ENCODE measurements around the gene CYP1A2.

Gene CYP1A2

DNA sequence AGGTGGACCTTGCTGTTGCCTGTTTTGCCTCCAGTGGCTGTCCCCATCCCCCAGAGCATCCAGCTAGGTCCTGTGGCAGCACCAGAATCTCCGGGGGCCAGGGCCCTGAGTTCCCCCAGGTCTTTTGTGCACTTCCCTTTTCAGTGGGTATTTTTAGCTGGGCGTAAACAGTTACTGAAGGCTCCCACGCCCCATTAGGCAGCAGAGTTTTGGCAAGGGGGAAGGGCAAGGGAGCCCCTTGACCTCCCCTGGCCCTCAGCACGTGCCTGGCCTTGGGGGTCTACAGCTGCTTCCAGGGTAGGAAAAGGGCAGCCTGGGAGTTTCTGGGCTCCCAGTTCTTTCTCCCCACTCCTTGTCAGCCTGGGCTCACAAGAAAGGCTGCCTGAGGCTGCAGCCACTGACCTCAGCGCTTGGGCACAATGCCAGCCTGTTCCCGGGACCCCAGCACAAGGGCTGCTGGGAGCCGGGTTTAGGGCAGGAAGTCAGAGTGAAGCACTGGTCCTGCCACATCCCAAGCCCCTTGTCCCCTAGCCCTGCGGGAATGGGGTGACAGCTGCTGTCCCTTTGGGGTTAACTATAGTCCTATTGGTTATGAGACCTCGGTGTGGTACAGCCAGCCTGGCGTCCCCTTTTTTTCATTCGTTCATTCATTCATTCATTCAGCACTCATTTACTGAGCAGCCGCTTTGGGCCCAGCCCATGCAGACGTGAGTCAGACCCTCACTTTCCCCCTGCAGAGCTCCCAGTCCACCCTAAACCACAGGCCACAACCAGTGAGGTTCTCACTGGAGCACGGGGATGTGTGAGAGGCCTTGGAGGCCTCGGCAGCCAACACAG is 41.7 kb downstream of the CYP1A2 start:
- peak; percentile 39 for DNase-seq

DNA sequence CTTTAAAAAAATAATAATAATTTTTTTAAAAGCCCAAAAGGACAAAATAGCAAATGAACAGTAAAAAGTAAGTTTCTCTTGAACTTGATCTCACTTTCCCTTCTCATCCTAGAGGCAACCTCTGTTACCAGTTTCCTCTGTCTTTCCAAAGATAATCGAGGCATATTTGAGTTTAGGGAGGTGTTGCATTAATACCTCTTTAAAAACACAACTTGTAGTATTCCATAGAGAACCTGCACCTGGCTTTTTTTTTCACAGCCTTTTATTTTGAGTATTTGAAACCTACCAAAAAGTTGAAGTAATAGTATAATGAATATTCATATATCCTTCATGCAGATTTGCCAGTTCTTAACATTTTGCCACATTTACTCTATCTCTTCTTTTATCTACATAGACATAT is 42.4 kb downstream of the CYP1A2 start:
- DNase-seq = no peak

- no peak for DNase-seq
These were observed 43.0 kb downstream of the CYP1A2 start for GRCh38 chr15:74791667-74792066.

GRCh38 chr15:74792227-74793016 is 43.8 kb downstream of the CYP1A2 start:
- no peak for DNase-seq

- DNase-seq = no peak
These were observed 44.7 kb downstream of the CYP1A2 start for GRCh38 chr15:74793135-74794028.

DNA sequence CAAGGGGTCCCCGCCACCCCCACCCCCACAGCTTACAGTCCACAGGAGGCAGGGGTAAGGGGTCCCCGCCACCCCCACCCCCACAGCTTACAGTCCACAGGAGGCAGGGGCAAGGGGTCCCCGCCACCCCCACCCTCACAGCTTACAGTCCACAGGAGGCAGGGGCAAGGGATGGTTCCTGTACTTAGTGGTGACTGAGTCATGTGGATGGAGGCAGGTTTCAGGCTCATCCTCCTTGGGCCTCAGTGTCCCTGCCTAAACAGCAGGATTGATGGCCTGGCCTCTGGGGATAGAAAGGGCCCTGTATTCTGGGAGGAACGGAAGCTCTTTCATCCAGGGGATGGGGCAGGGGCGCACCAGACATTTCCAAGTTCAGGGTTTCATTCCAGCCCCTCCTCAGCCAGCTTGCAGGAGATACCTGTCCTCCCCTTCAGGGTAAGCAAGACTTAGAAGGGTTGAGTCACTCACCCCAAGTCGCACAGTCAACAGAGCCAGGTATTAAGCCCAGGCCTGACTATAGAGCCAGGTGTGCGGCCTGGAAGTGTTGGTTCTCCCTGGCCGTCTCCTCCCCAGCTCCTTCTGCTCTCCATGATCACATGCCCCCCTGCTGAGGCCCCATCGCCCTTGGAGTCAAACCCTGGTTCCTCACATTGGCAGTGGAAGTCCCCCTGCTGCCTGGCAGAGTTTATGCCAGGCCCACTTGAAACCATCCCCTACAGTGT is 45.8 kb downstream of the CYP1A2 start:
- no peak for DNase-seq

GRCh38 chr15:74794970-74795349 is 46.3 kb downstream of the CYP1A2 start:
- no peak for DNase-seq

DNA sequence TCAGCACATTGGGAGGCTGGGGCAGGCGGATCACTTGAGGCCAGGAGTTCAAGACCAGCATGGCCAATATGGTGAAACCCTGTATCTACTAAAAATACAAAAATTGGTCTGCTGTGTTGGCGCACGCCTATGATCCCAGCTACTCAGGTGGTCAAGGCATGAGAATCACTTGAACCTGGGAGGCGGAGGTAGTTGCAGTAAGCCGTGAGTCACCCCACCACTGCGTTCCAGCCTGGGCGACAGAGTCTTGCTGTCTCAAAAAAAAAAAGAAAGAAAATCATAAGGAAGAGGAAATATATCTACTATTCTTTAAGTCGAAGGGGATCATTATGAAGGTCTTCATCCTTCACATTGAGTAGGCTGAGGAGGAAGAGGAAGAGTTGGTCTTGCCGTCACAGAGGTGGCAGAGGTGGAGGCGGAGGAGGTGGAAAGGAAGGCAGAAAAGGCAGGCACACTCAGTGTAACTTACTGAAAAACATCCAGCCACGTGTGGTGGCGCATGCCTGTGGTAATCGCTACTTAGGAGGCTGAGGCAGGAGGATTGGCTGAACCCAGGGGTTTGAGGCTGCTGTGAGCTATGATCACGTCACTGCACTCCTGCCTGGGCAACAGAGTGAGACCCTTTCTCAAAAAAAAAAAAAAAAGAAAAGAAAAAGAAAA is 47.5 kb downstream of the CYP1A2 start:
- no peak for DNase-seq

DNA sequence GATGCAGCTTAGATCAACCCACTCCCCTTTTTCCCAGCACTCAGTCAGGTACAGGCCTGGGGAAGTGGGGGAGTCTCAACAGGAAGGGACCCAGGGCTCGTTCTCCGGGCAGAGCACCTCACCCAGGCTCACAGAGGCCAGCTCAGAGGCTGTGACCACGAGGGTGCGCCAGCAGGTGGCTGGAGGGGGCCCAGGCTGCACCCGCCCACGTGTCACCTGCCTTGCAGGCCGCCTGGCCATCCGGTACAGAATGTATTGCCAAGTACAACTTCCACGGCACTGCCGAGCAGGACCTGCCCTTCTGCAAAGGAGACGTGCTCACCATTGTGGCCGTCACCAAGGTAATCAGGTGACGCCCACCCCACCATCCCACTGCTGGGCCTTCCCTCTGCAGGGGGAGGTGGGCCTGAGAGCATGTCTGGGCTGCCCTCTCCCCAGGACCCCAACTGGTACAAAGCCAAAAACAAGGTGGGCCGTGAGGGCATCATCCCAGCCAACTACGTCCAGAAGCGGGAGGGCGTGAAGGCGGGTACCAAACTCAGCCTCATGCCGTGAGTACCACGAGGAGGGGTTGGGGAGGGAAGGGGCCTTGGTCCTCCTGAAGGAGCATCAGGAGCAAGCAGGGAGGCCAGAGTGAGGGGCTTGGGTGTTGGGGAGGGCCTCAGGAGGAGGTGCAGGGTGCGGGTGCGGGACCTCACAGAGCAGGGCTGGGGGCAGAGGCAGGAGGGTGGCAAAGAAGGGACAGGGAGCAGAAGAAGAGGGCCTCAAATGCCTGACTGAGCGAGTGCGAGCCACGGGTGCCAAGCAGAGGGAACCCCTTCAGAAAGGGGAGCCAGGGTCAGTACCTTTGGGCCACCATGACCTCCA is 50.0 kb downstream of the CYP1A2 start:
- DNase-seq = no peak

DNA sequence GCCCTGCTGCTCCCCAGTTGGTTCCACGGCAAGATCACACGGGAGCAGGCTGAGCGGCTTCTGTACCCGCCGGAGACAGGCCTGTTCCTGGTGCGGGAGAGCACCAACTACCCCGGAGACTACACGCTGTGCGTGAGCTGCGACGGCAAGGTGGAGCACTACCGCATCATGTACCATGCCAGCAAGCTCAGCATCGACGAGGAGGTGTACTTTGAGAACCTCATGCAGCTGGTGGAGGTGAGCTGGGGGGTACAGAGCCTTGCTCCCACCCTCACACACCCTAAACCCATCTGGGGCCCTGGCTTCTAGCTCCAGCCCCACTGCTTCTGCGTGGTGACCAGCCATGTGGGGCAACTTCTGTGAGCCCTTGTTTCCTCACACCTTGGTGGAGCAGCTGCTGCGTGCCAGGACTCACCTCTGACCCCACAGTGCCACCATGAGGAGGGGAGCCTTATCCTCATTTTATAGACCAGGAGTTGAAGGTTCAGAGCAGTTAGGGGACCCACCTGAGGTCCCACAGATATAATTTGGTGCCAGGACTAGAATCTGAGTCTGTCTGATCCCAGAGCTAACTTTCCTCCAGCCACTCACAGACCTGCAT is 50.7 kb downstream of the CYP1A2 start:
- DNase-seq = no peak

GRCh38 chr15:74799856-74800558 is 51.4 kb downstream of the CYP1A2 start:
- no peak for DNase-seq

DNA sequence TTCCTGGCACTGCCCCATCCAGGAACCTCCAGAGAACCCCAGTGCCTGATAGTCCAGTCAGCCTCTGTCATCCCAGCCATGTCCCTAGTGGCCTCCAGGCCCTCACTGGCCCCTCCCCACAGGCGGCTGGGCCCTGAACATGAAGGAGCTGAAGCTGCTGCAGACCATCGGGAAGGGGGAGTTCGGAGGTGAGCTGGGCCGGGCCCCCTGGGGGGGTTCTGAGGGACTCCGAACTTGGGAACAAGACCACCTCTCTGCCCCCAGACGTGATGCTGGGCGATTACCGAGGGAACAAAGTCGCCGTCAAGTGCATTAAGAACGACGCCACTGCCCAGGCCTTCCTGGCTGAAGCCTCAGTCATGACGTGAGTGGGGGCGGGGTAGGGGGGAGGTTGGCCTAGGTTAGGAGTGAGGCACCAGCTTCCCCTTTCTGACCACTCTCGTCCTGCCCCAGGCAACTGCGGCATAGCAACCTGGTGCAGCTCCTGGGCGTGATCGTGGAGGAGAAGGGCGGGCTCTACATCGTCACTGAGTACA is 52.0 kb downstream of the CYP1A2 start:
- DNase-seq = no peak

DNA sequence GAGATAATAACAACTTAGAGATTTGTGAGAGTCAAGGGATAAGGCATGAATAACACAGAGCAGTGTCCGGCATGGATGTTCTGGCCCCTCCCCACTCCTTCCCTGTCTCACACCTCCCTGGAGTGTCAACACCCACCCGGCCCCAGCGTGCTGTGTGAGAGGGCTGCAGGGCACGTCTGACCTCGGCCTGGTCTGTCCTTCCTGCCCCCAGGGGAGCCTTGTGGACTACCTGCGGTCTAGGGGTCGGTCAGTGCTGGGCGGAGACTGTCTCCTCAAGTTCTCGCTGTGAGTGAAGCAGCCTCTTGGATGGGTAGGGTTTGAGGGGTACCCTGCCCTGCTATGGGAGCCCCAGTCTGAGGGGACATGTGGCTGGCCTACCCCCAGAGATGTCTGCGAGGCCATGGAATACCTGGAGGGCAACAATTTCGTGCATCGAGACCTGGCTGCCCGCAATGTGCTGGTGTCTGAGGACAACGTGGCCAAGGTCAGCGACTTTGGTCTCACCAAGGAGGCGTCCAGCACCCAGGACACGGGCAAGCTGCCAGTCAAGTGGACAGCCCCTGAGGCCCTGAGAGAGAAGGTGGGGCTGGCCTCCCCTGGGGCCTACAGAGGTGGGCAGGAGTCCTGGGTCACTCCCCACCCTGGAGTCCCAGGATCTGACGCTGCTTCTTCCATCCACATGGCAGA is 52.8 kb downstream of the CYP1A2 start:
- no peak for DNase-seq

DNA sequence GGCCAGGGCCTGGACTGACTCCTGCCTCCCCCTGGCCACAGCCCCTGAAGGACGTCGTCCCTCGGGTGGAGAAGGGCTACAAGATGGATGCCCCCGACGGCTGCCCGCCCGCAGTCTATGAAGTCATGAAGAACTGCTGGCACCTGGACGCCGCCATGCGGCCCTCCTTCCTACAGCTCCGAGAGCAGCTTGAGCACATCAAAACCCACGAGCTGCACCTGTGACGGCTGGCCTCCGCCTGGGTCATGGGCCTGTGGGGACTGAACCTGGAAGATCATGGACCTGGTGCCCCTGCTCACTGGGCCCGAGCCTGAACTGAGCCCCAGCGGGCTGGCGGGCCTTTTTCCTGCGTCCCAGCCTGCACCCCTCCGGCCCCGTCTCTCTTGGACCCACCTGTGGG is 53.6 kb downstream of the CYP1A2 start:
- no peak for DNase-seq

DNA sequence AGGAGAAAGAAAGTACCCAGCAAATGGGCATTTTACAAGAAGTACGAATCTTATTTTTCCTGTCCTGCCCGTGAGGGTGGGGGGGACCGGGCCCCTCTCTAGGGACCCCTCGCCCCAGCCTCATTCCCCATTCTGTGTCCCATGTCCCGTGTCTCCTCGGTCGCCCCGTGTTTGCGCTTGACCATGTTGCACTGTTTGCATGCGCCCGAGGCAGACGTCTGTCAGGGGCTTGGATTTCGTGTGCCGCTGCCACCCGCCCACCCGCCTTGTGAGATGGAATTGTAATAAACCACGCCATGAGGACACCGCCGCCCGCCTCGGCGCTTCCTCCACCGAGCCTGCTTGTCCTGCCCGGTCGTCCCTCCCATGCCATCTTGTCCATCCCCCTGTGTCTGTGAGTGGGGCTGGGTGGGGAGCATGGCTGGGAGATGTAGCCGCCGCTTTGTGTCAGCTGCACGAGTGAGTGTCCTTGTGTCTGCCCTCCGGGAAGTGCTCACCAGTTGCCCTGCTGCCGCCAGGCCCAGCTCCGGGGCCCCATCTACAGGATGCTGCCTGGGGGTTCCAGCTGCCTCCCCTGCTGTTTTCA is 54.3 kb downstream of the CYP1A2 start:
- no peak for DNase-seq

GRCh38 chr15:74804935-74805334 is 56.3 kb downstream of the CYP1A2 start:
- no peak for DNase-seq
